MM.1S (cell line): ENCODE data around the gene ADAMTS13.
A peak's percentile ranks its signal among the peaks of the same experiment; 100 is the strongest.

Source experiments
- DNase-seq: peaks from one replicate; pipeline ENCODE4 v3.0.0-alpha.2; 2015
- H2AFZ ChIP-seq: fragments of 300-600 bp; sonication (generic); 2 replicates; pipeline ENCODE4 v1.6.0; 2016; ENCODE audit warnings: antibody characterized with exemption, low read length
- H3F3A ChIP-seq: fragments of 300-600 bp; sonication (generic); 2 replicates; pipeline ENCODE4 v1.6.1; 2016; ENCODE audit warnings: mild to moderate bottlenecking, antibody characterized with exemption, low read length, moderate library complexity, mixed read lengths; ENCODE audit not compliant: insufficient read depth
- H3K27ac ChIP-seq: fragments of 300-600 bp; sonication (generic); 2 replicates; pipeline ENCODE4 v1.5.1; 2016; ENCODE audit warnings: mild to moderate bottlenecking, low read length
- H3K27me3 ChIP-seq: fragments of 300-600 bp; sonication (generic); replicated peaks from 2 replicates; pipeline ENCODE4 v1.6.0; 2016; ENCODE audit warnings: low read length; ENCODE audit not compliant: insufficient read depth
- H3K36me3 ChIP-seq: fragments of 300-600 bp; sonication (generic); replicated peaks from 2 replicates; pipeline ENCODE4 v1.6.1; 2016; ENCODE audit warnings: mild to moderate bottlenecking, low read length, mixed read lengths; ENCODE audit not compliant: insufficient read depth
- H3K4me1 ChIP-seq: fragments of 300-600 bp; sonication (generic); 2 replicates; pipeline ENCODE4 v1.6.1; 2016; ENCODE audit warnings: low read length, mixed read lengths
- H3K4me2 ChIP-seq: fragments of 300-600 bp; sonication (generic); 2 replicates; pipeline ENCODE4 v1.6.0; 2016; ENCODE audit warnings: low read depth, low read length
- H3K4me3 ChIP-seq: fragments of 300-600 bp; sonication (generic); 2 replicates; pipeline ENCODE4 v1.5.1; 2016; ENCODE audit warnings: low read length, mixed read lengths
- H3K79me2 ChIP-seq: fragments of 300-600 bp; sonication (generic); 2 replicates; pipeline ENCODE4 v1.6.1; 2016; ENCODE audit warnings: mixed run types, low read length, mixed read lengths
- H3K9ac ChIP-seq: fragments of 300-600 bp; sonication (generic); 2 replicates; pipeline ENCODE4 v1.6.1; 2016; ENCODE audit warnings: low read length, mixed read lengths
- H3K9me2 ChIP-seq: fragments of 300-600 bp; sonication (generic); replicated peaks from 2 replicates; pipeline ENCODE4 v1.6.1; 2016; ENCODE audit warnings: mild to moderate bottlenecking, low read length, mixed read lengths; ENCODE audit not compliant: insufficient read depth
- H3K9me3 ChIP-seq: fragments of 300-600 bp; sonication (generic); replicated peaks from 2 replicates; pipeline ENCODE4 v1.6.1; 2016; ENCODE audit warnings: mild to moderate bottlenecking, low read length, mixed read lengths; ENCODE audit not compliant: insufficient read depth
- H4K20me1 ChIP-seq: fragments of 300-600 bp; sonication (generic); 2 replicates; pipeline ENCODE4 v1.6.1; 2016; ENCODE audit warnings: mild to moderate bottlenecking, low read length, moderate library complexity, mixed read lengths; ENCODE audit not compliant: insufficient read depth
- EZH2 ChIP-seq: fragments of 300-600 bp; sonication (generic); optimal IDR thresholded peaks from 2 replicates; pipeline ENCODE3; 2017; ENCODE audit warnings: low read depth, mild to moderate bottlenecking, antibody characterized with exemption, low read length, mixed read lengths
- EZH2phosphoT487 ChIP-seq: fragments of 300-600 bp; sonication (generic); IDR thresholded peaks from 2 replicates; pipeline ENCODE4 v1.6.1; 2018; ENCODE audit warnings: antibody characterized with exemption, low read length
- TF ChIP-seq, protein P1 (sequence below): fragments of 300-600 bp; sonication (generic); IDR thresholded peaks from 2 replicates; pipeline ENCODE4 v1.5.1; 2016; ENCODE audit warnings: antibody characterized with exemption, low read length, mixed read lengths

ADAMTS13 gene

GRCh38 chr9:133421615-133422542 is at the start of gene ADAMTS13:
Gene ADAMTS13 (plus strand): TSS chr9:133422367. CDS start chr9:133422444, 77 bp downstream.
- no peak for DNase-seq
- Histone ChIP-seq H3K36me3 (no peaks in the 10 kb centered on the region), H3K79me2 (peaks cover 10% of the 10 kb centered on the region), H3K4me2 (no peak within 1 kb of the TSS), H3K27me3 (peaks cover 42% of the 10 kb centered on the region), H3K9me2 (no peaks in the 10 kb centered on the region), H2AFZ (no peak within 1 kb of the TSS), H3K9ac (no peak within 1 kb of the TSS), H3K27ac (no peak within 1 kb of the TSS), H3F3A (0 out of 2 replicates have a peak, but pooled peaks cover 3% of the 10 kb centered on the region), H4K20me1 (no peaks in the 10 kb centered on the region), H3K9me3 (no peaks in the 10 kb centered on the region), H3K4me3 (no peak within 1 kb of the TSS), H3K4me1 (0 out of 2 replicates have a peak, but pooled peaks cover 4% of the 10 kb centered on the region)
- no peak for TF ChIP-seq EZH2phosphoT487
- TF ChIP-seq, protein P1, sequence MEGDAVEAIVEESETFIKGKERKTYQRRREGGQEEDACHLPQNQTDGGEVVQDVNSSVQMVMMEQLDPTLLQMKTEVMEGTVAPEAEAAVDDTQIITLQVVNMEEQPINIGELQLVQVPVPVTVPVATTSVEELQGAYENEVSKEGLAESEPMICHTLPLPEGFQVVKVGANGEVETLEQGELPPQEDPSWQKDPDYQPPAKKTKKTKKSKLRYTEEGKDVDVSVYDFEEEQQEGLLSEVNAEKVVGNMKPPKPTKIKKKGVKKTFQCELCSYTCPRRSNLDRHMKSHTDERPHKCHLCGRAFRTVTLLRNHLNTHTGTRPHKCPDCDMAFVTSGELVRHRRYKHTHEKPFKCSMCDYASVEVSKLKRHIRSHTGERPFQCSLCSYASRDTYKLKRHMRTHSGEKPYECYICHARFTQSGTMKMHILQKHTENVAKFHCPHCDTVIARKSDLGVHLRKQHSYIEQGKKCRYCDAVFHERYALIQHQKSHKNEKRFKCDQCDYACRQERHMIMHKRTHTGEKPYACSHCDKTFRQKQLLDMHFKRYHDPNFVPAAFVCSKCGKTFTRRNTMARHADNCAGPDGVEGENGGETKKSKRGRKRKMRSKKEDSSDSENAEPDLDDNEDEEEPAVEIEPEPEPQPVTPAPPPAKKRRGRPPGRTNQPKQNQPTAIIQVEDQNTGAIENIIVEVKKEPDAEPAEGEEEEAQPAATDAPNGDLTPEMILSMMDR: no peak
- TF ChIP-seq EZH2: no peak

DNA sequence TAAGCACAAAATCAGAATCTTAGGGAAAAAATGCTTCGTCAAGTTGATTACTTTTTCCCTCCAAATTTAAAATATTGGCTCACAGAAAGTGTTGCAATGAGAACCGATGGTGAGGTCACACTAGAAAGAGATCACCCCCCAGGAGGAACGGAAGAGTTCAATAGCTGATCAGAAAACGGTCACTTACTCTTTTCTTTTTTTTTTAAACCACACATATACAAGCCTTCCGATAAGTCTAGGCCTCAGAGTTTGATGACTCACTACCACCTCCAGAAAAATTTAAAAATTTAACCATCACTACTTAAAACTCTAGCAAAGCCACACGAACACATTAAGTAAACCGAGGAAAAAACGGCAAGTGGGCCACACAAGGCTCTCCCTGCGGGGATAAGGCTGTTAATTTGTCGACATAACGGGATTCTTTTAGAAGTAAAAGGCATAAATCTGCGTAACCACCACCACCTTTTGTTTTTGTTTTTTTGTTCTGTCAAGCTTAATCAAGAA is 47.5 kb upstream of the ADAMTS13 start:
- Histone ChIP-seq H3K79me2 (peaks cover 61% of the 10 kb centered on the region), H3K9me2 (no peaks in the 10 kb centered on the region), H3K4me1 (no peaks in the 10 kb centered on the region), H2AFZ (no peak overlapping the region), H4K20me1 (peaks cover 28% of the 10 kb centered on the region), H3K9me3 (no peaks in the 10 kb centered on the region), H3K27ac (no peak overlapping the region), H3K4me2 (peak overlapping the region; percentile 91), H3K36me3 (no peaks in the 10 kb centered on the region; the same call in 1 of the 2 replicates), H3K9ac (peak overlapping the region; percentile 95), H3F3A (no peaks in the 10 kb centered on the region), H3K4me3 (peak overlapping the region; percentile 99), H3K27me3 (peaks cover 26% of the 10 kb centered on the region)
- TF ChIP-seq, protein P1: no peak
- TF ChIP-seq EZH2 (no peak), EZH2phosphoT487 (no peak)
- DNase-seq: peak; percentile 6

- Histone ChIP-seq H3K9ac (peak overlapping the region; percentile 95), H3K9me2 (no peaks in the 10 kb centered on the region), H3F3A (no peaks in the 10 kb centered on the region), H3K27me3 (peaks cover 26% of the 10 kb centered on the region), H3K79me2 (peaks cover 55% of the 10 kb centered on the region), H3K9me3 (no peaks in the 10 kb centered on the region), H2AFZ (peak overlapping the region; percentile 38; the same call in 1 of the 2 replicates), H3K27ac (peak overlapping the region; percentile 32; the same call in 1 of the 2 replicates), H3K4me3 (peak overlapping the region; percentile 99), H3K36me3 (no peaks in the 10 kb centered on the region; the same call in 1 of the 2 replicates), H3K4me1 (no peaks in the 10 kb centered on the region), H3K4me2 (peak overlapping the region; percentile 91), H4K20me1 (peaks cover 24% of the 10 kb centered on the region)
- TF ChIP-seq, protein P1: 0 out of 2 replicates have a peak, but pooled peaks have one; percentile 6
- TF ChIP-seq EZH2phosphoT487: no peak
- DNase-seq: peak; percentile 40
Observed at GRCh38 chr9:133375116-133375723, 46.9 kb upstream of the ADAMTS13 start.
